HT1080 (cell line): ENCODE data around the gene CLDN4. TPM values are rescaled to one million over a fixed set of nuclear protein-coding genes. Genes with fewer than 3 reads are reported as not detected.
"Not testable (repeated sequence)": the region's sequence is repeated elsewhere in the genome, so short reads cannot be mapped to it uniquely, and the experiment has no call there.

Source experiments
- DNase-seq: peaks from one replicate; pipeline ENCODE4 v3.0.0-alpha.2; 2015; ENCODE audit warnings: low read depth
- polyA plus RNA-seq, 2 experiments: library from polyadenylated mRNA; depleted of rRNA; stranded (reverse); fragments of >200 nt; gene quantifications; 2 replicates each; pipeline ENCODE4 v1.2.3, GENCODE V29; 2015
- total RNA-seq: library from RNA; depleted of rRNA; stranded (reverse); fragments of >200 nt; shearing (Covaris generic); gene quantifications from 2 replicates; pipeline ENCODE4 v1.2.3, GENCODE V29; 2014; rRNA removed

CLDN4 gene, protein sequence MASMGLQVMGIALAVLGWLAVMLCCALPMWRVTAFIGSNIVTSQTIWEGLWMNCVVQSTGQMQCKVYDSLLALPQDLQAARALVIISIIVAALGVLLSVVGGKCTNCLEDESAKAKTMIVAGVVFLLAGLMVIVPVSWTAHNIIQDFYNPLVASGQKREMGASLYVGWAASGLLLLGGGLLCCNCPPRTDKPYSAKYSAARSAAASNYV
- 1.2 and 1.7 TPM in 2 replicates for total RNA-seq
- polyA plus RNA-seq (2015; cell fraction: cytosol; rRNA removed), result 0.29 and 1.2 TPM in 2 replicates
- polyA plus RNA-seq (2015; cell fraction: nucleus; rRNA removed), result 0.32 and 0.68 TPM in 2 replicates

GRCh38 chr7:73830681-73831583 is at the start of gene CLDN4:
Gene CLDN4 (plus strand): TSS chr7:73830996. CDS start chr7:73831202, 206 bp downstream.
- DNase-seq, result peak; percentile 48

DNA sequence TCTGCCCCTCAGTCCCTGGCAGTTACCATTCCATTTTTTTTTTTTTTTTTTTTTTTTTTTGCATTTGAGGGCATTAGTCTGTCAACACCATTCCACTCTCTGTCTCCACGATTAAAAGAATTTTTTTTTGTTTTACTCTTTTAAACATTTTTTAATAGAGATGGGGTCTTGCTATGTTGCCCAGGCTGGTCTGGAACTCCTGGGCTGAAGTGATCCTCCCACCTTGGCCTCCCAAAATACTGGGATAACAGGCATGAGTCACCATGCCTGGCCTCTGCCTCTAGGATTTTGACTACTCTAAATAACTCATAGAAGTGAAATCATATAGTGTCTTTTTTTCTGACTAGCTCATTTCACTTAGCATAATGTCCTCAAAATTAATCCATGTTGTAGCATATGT is 44.2 kb upstream of the CLDN4 start:
- DNase-seq, result no peak

GRCh38 chr7:73787786-73788048 is 43.1 kb upstream of the CLDN4 start:
- DNase-seq, result not testable (repeated sequence)

GRCh38 chr7:73789051-73789450 is 41.7 kb upstream of the CLDN4 start:
- no peak for DNase-seq

DNA sequence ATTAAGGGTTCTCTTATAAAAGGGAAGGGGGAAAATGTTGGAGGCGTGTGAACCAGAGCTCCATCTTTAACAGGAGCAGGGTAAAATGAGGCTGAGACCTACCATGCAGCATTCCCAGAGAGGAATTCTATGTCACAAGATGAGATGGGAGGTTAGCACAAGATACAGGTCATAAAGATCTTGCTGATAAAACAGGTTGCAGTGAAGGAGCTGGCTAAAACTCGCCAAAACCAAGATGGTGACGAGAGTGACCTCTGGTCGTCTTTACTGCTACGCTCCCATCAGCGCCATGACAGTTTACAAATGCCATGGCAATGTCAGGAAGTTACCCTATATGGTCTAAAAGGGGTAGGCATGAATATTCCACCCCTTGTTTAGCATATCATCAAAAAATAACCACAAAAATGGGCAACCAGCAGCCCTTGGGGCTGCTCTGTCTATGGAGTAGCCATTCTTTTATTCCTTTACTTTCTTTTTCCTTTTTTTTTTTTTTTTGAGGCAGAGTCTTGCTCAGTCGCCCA is 39.6 kb upstream of the CLDN4 start:
- DNase-seq, result not testable (repeated sequence)

DNA sequence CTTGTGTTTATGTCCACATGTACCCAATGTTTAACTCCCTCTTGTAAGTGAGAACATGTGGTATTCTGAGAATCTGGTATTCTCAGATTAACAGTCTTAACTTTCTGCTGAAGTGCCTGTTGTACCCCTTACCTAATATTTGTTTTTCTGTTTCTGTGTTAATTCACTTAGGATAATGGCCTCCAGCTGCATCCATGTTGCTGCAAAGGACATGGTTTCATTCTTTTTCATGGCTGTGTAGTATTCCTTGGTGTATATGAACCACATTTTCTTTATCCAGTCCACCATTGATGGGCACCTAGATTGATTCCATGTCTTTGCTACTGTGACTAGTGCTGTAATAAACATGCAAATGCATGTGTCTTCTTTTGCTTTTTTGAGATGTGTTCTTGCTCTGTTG is 35.6 kb upstream of the CLDN4 start:
- not testable (repeated sequence) for DNase-seq

- DNase-seq, result not testable (repeated sequence)
These were observed 34.1 kb upstream of the CLDN4 start for GRCh38 chr7:73796656-73797055.

DNA sequence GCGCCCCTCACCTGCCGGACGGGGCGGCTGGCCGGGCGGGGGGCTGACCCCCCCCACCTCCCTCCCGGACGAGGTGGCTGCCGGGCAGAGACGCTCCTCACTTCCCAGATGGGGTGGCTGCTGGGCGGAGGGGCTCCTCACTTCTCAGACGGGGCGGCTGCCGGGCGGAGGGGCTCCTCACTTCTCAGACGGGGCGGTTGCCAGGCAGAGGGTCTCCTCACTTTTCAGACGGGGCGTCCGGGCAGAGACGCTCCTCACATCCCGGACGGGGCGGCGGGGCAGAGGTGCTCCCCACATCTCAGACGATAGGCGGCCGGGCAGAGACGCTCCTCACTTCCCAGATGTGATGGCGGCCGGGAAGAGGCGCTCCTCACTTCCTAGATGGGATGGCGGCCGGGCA is 33.6 kb upstream of the CLDN4 start:
- not testable (repeated sequence) for DNase-seq

DNA sequence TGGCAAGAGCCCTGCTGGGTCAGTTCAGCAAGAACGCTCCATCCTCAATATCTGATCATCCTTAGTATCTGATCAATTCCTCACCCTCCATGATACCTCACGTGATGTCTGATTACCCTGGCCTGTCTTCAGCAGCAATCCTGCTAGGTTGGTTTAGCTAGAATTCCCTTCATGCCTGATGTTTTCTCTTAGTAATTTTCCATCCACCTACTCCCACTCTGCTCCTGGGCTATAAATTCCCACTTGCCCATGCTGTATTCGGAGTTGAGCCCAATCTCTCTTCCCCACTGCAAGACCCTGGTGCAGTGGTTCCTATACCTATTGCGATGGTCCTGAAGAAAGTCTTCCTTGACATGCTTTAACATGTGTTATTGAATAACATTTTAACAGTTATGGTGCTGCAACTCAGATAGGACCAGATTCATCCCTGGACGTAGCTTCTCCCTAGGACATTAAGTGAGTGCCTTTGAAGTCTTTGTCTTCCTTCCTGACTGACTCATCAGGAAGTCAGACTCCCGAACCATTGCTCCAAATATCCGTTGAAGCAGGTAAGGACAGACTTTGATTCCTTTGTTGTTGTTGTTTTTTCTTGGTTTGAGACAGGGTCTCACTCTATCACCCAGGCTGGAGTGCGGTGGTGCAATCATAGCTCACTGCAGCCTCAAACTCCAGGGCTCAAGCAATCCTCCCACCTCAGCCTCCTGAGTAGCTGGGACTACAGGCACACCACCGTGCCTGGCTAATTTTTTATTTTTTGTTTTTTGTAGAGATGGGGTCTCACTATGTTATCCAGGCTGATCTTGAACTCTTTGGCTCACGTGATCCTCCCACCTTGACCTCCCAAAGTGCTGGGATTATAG is 31.3 kb upstream of the CLDN4 start:
- peak; percentile 55 for DNase-seq

DNA sequence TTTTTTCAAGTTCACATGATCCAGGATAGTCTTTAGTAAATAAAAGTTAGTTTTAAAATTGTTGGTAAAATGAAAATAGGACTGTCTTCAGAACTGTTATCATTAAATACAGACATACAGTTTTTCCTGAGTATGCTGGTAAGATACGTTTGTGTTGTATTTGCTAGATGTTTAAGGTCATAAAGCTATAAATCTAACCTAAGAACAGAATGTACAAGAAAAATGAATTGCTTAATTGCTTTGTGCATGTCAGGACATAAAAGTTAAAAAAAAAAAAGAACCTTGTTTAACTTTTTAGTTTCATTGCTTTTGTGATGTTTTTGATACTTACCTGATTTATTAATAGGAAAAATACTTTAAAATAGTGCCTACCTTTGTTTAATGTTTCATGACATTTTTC is 29.2 kb upstream of the CLDN4 start:
- DNase-seq, result no peak

DNA sequence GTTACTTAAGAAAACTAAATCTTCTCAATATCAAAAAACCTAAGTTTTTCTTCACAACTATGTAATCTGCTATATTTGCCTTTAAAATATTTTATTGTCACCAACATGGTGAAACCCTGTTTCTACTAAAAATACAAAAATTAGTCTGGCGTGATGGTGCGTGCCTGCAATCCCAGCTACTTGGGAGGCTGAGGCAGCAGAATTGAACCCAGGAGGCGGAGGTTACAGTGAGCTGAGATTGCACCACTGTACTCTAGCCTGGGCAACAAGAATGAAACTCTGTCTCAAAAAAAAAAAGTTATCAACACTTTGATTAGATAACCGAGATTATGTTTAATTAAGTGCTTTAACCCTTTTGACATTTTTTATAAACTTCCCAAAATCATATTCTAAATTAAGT is 28.3 kb upstream of the CLDN4 start:
- DNase-seq, result no peak

DNA sequence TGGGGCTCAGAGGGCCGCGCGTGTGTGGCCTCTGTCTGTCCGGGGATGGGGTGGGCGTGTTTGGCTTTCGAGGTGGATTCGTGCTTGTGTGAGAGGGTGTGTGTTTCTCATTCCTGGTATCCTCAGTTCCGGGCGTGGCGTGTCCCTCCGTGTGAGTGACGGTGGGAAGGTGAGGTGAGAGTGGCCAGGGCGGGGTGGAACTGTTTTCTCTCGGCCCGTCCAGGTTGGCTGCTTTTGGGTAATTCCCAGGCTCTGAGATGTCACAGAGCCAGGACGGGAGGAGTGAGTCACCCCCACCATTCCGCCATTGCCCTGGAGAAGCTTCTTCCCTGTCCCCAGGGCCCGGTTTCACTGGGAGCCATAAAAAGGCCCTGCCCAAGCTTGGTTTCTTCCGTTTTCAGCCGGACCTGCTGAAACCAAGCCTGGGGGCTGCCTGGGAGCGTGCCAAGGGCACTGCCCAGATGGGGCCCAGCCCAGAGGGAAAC is 21.3 kb upstream of the CLDN4 start:
- no peak for DNase-seq

- no peak for DNase-seq
These were observed 19.8 kb upstream of the CLDN4 start for GRCh38 chr7:73810998-73811360.

DNA sequence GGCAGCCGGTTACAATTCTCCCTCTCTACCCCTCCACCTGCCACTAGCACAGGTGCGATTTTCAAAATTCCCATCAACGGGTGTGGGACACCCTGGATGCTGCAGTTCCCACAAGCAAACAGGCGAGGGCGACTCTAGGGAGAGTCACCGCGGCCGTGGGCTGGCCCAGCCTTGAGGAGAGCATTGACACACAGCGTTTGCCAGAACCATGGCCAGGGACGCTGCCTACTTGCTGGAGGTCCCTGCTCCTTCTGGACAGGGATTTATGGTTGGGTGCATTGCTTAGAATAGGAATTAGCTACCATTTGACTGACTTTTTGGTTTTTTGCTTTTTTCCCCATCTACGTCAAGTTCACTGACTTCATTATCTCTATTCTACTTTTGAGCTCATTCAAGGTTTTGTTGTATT is 19.0 kb upstream of the CLDN4 start:
- peak; percentile 45 for DNase-seq

- DNase-seq, result no peak
These were observed 17.8 kb upstream of the CLDN4 start for GRCh38 chr7:73812996-73813395.

- no peak for DNase-seq
These were observed 15.4 kb upstream of the CLDN4 start for GRCh38 chr7:73815436-73815835.

DNA sequence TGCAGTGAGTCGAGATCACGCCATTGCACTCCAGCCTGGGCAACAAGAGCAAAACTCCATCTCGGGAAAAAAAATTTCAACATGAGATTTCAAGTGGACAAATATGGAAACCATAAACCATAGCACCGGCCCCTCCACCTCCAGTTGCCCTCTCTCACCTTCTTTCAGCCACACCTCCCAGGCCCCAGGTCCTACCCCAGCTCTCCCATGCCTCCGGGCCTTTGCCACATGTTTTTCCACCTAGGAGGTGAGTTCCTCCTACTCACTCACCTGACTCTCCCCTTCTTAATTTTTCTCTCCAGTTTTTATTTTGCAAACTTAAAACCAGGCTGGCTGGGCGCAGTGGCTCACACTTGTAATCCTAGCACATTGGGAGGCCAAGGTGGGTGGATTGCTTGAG is 13.7 kb upstream of the CLDN4 start:
- no peak for DNase-seq

GRCh38 chr7:73820013-73820412 is 10.8 kb upstream of the CLDN4 start:
- no peak for DNase-seq

- not testable (repeated sequence) for DNase-seq
These were observed 9.1 kb upstream of the CLDN4 start for GRCh38 chr7:73821597-73822285.

DNA sequence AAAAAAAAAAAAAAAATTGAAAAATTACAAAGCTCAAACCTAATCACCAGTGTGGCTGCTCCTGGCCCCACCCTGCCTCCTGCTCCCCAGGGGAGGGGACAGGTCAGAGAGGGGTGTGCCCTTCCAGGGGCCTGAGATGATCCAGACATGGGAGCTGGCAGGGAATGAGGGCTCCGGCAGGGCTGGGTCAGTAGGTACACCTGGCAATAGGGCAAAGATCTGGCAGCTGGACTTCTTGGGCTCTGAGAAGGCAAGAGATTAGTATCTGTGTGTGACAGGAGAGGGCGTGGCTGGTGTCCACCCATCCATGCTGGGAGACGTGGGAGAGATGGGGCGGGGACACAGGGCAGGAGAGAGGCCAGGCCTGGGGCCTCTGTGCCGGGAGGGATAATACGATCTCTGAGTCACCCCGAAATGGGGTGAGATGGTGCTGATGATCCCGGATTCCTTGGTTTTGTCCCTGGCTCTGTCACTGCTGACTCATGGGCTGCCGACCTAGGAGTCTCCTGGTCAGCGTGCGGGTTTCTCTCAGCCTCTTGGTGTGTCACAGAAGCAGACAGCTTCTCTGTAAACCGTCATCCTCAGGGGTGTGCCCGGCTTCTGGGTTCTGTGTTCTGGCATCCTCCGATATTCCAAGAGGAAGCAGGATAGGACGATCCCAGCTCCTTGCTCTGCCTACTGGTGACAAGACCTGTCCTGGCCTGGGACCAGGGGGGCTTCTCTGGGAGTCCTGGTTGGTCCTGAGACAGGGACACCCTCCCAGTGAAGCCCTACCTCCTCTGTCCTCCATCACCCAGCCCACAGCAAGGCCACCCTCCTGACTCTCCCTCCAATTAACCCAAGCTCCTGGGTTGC is 8.2 kb upstream of the CLDN4 start:
- peak; percentile 100 for DNase-seq
